NCI-H2107 (cell line): ENCODE data around the gene KLHL17.
"Not testable (repeated sequence)": the region's sequence is repeated elsewhere in the genome, so short reads cannot be mapped to it uniquely, and the experiment has no call there.

Source experiments
- DNase-seq: peaks from one replicate; lab custom pipeline; 2025; lab: John Stamatoyannopoulos, UW

Gene KLHL17

GRCh38 chr1:982765-983436 lies 22.5 kb downstream of the KLHL17 start:
- DNase-seq, result no peak

DNA sequence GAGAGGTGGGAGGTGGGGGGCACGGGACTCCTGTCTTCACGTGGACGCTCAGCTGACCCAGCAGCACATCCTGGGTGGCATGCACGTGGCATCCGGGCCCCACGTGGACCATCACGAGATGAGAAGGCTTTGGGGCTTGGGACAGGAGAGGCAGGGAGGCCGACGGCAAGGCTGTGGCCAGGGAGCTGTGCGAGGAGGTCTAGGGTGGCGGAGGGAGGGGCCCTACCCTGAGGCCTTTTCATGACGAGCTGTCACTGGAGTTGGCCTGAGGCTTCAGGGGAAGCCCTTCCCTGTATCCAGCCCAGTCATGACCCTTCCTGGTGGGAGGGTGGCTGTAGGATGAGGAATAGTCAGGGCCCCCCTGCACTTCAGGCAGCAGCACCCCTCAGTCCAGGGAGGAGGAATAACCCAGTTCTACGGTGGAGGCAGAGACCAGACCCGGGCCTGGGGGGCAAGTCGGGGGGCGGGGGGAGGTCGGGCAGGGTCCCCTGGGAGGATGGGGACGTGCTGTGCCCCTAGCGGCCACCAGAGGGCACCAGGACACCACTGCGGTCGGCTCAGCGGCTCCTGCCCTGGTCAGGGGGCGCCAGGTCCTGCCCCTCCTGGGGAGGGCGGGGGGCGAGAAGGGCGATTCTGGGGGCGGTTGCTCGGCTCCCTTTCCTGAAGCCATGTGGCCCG lies 23.6 kb downstream of the KLHL17 start:
- no peak for DNase-seq

DNA sequence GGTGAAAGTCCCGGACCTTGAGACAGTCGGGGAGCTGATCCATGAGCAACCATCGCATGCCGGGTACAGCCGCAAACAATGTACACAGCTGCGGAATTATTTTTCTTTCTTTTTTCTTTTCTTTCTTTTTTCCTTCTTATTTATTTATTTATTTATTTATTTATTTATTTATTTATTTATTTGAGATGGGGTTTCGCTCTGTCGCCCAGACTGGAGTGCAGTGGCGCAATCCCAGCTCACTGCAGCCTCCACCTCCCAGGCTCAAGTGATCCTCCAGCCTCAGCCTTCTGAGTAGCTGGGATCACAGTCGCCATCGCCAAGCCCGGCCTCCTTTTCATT lies 24.1 kb downstream of the KLHL17 start:
- DNase-seq, result no peak

DNA sequence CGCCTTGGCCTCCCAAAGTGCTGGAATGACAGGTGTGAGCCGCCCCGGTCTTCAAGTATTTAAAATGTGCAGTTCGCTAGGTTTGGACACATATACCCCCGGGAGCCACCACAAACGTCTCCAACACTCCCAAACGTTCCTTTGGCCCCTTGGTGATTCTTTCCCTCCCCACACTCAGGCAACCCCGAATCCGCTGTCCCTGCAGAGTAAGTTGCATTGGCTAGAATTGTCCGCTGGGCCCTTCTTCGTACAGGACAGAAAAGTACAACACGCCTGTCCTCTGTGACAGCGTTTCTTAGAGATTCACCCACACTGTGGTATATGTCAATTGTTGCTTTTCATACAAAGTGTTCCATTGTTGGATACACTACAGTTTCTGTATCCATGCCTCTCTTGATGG lies 24.7 kb downstream of the KLHL17 start:
- no peak for DNase-seq

GRCh38 chr1:988061-988460 lies 27.7 kb downstream of the KLHL17 start:
- not testable (repeated sequence) for DNase-seq

- DNase-seq, result not testable (repeated sequence)
Observed at GRCh38 chr1:991275-991674, 30.9 kb downstream of the KLHL17 start.

DNA sequence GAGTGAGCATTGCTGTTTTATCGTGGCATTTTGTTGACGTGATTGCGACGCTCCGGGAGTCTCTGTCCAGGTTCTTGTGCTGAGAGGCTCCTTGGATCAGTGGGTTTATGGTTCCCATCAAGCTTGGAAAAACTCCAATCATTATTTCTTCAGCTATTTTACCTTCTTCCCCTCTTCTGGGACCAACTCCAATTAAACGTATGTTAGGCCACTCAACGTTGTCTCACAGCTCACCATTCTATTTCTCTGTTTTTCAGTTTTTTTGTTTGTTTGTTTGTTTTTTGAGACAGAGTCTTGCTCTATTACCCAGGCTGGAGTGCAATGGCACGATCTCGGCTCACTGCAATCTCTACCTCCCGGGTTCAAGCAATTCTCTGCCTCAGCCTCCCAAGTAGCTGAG lies 31.5 kb downstream of the KLHL17 start:
- DNase-seq, result no peak

DNA sequence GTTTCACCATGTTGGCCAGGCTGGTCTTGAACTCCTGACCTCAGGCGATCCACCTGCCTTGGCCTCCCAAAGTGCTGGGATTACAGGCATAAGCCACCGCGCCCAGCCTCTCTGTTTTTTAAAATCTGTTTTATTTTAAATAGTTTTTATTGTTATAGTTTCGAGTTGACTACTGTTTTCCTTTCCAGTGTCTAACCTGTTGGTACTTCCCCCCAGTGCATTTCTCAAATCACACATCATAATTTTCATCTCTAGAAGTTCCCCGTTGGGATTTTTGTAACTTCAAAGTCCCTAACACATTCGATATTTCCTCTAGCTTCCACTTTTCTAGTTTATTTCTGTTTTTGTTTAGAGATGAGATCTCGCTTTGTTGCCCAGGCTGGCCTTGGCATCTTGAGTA lies 32.0 kb downstream of the KLHL17 start:
- DNase-seq, result no peak

GRCh38 chr1:993379-993995 lies 33.1 kb downstream of the KLHL17 start:
- DNase-seq, result no peak

- not testable (repeated sequence) for DNase-seq
Observed at GRCh38 chr1:994546-994945, 34.2 kb downstream of the KLHL17 start.

DNA sequence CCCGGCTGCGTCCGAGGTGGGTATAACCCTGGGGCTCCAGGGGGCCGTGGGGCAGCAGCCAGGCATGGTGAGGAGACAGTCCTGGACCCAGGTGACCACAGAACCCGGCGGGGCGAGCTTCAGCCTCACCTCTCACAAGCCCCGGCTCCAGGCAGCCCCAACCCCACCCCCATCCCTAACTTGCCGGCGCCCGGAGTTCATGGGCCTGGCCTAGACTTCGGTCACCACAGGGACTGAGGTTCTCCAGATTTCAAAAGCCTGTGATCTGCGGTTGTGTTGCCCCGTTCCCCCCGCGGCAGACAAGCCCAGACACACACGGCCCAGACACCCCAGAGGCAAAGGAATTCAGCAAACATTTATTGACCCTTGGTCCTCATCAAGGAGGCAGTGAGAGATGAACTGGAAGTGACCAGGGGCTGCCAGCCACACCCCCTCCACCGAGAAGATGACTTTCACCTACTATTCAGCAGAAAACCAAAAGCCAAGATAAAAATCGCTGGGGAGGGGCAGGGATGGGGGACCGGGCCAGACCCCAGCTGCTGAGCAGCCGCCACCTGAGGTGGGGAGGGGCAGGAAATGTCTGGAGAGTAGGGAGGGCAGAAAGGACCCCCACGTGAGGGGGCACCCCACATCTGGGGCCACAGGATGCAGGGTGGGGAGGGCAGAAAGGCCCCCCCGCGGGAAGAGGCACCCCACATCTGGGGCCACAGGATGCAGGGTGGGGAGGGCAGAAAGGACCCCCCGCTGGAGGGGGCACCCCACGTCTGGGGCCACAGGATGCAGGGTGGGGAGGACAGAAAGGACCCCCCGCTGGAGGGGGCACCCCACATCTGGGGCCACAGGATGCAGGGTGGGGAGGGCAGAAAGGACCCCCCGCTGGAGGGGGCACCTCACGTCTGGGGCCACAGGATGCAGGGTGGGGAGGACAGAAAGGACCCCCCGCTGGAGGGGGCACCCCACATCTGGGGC lies 35.6 kb downstream of the KLHL17 start:
- DNase-seq, result no peak

DNA sequence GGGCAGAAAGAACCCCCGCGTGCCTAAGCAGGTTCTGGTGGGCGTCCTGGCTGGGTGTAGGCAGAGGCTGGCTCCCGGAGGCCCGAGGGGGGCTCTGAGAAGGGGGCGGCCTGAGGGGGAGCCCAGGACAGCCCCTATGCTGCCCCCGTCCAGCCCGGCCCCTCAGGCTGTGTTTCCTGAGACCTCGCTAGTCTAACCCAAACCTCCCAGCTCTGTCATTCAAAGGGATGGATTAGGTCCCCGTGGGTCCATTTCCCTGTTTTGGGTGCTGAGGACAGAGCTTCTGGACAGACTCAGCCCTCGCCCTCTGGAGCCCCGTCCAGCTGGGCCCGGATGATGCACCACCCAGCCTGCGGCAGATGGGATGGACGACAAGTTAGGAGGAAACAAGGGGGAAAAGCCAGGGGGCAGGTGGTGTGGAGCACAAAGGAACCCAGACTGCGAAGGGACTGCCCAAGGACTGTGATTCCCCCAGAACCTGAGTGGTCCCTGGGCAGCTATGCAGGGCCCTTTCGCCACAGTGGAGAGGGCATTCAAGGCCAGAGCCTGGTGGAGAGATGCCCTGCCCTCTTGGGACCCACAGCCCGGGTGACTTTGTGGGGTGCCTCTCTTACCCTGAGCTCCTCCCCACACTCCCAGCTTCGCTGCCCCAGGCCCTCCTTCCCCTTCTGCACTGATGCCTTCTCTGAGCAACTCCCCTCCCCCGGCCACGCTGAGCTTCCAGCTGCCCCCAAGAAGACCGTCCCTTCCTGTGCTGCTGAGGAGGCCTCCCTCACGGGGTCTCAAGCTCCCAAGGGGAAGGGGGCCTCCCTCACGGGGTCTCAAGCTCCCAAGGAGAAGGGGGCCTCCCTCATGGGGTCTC lies 36.7 kb downstream of the KLHL17 start:
- DNase-seq, result no peak

DNA sequence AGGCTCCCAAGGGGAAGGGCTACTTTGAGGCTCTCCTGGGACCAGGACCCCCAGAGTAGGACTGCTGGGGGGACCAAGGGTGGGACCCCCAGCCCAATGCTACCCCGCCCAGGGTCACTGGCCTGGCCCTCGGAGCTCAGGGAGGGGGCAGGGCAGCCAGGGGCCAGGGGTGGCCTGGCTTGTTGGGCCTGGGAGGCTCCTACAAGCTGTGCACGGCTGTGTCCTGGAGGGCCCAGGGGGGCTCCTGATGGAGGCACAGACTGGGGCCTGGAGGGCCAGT lies 37.3 kb downstream of the KLHL17 start:
- DNase-seq, result no peak

DNA sequence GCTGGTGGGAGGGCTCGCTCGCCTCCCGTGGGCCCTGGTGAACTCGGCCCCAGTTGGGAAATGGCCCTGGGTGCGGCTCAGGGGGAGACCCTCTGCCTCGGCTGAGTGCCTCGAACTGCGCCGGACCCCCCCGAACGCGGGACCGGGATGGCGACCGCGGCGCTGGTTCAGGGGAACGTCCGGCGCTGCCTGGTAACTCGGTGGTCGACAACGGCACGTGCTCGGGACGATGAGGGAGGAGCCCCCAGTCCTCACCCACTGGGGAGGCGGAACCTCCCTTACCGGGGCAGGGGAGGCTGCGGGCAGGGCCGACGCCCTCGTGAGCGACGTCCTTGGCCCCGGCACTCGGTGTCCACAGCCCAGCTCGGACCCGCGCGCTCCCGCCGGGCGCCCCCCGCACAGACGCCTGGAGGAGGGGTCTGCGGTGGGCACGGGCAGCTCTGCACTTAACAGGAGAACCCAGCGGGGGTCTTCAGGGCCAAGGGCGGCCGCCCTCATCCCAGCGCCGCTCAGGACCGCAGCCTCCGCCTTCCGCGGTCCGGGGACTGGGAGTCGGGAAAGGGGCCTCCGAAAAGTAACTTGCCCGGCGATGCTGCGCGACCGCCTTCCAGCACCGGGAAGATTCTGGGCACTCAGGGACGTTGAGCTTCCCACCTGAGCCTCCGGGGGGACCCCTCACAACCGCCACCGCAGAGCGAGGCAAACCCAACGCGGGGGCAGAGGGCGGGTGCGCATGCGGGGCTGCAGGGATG lies 37.8 kb downstream of the KLHL17 start:
- DNase-seq, result no peak

DNA sequence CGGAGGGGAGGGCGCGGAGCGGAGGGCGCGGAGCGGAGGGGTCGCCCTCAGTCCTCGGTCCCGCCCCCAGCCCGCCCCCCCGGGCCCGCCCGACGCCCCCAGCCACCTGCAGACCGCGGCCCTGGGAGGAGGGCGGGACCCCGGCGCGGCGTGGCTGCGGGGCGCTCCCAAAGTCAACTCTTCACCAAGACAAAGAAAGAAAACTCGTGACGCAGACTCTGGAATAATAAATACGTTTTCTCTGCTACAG lies 38.3 kb downstream of the KLHL17 start:
- DNase-seq, result no peak

DNA sequence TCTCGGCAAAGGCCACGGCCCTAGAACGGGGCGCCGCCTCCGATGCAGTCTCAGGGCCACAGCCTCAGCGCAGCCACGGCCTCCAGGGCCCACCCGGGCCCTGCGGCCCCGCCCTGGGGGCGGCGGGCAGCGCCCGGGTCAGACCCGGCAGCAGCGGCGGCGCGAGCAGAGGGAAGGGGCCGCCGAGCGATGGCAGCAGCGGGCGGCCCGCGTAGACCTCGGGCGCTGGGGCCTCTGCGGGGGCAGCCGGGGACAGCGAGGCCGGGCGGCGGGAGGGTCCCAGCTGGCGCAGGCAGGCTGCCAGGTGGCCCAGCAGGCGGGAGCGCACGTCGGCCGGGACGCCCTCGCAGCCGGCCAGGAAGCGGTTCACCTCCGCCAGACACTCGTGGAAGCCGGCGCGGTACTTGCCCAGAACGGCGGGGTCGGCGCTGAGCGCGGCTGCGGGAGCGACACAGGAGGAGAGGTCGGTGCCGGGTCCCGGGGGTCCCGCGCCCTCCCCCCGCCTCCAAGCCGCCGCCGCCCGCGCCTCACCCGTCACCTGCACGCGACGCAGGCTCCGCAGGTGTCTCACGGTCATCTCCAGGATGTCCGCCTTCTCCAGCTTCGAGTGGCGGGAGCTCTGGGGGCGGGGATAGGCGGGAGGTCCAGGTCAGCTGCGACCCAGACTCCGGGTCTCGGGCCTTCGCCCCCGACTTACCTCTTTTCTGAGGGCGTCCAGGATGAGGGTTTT lies 38.8 kb downstream of the KLHL17 start:
- DNase-seq, result no peak

- DNase-seq, result no peak
Observed at GRCh38 chr1:999725-1000356, 39.5 kb downstream of the KLHL17 start, which contains the start of gene HES4. TSS of gene HES4 (minus strand) at chr1:1000097. CDS start at chr1:999973, 124 bp downstream.

- no peak for DNase-seq
Observed at GRCh38 chr1:1000357-1001056, 40.1 kb downstream of the KLHL17 start.

GRCh38 chr1:1001057-1001783 lies 40.8 kb downstream of the KLHL17 start:
- DNase-seq, result no peak
